K562 (cell line): ENCODE data around the gene RAB31. TPM values are rescaled to one million over a fixed set of nuclear protein-coding genes. Genes with fewer than 3 reads are reported as not detected.

Source experiments
- ADNP ChIP-seq: fragments of 200-800 bp; sonication (Bioruptor generic); IDR thresholded peaks from 2 replicates; pipeline ENCODE4 v1.6.1; 2016; ENCODE audit warnings: missing genetic modification characterization, missing compliant biosample characterization
- ARID2 ChIP-seq: fragments of 450-650 bp; IDR thresholded peaks from 2 replicates; pipeline ENCODE4 v1.6.1; 2017; ENCODE audit warnings: antibody characterized with exemption, mild to moderate bottlenecking
- ATF4 ChIP-seq: fragments of 450-650 bp; formaldehyde crosslinking; IDR thresholded peaks from 2 replicates; pipeline ENCODE4 v1.4.0; 2022; ENCODE audit warnings: mild to moderate bottlenecking, moderate library complexity
- CREM ChIP-seq: IDR thresholded peaks from 2 replicates; pipeline ENCODE4 v1.6.1; 2014; ENCODE audit warnings: antibody characterized with exemption, low read depth
- DACH1 ChIP-seq: fragments of 450-650 bp; IDR thresholded peaks from 2 replicates; pipeline ENCODE4 v1.6.1; 2018; ENCODE audit not compliant: partially characterized antibody
- E2F3 ChIP-seq: fragments of 250-450 bp; sonication (Bioruptor Pico); IDR thresholded peaks from 2 replicates; pipeline ENCODE4 v1.4.0; 2020; ENCODE audit warnings: mild to moderate bottlenecking
- ESRRB ChIP-seq: fragments of 250-450 bp; sonication (Bioruptor Pico); IDR thresholded peaks from 2 replicates; pipeline ENCODE4 v1.5.0; 2020; ENCODE audit warnings: mild to moderate bottlenecking, moderate library complexity, borderline replicate concordance
- FOXA3 ChIP-seq, 2 experiments: fragments of 450-650 bp in 1 of 2; sonication (generic) in 1 of 2; formaldehyde crosslinking; IDR thresholded peaks in 1 of 2; conservative IDR thresholded peaks in 1 of 2; 2 replicates each; pipeline versions ENCODE4 v1.4.0 to v1.8.0; 2020 to 2022; ENCODE audit warnings: mild to moderate bottlenecking in 2 of 2, missing genetic modification reagents in 1 of 2
- FOXK2 ChIP-seq, 2 experiments: fragments of 450-650 bp; IDR thresholded peaks in 1 of 2; conservative IDR thresholded peaks in 1 of 2; 2 replicates each; pipeline ENCODE4 v1.6.1; 2016; ENCODE audit warnings: low read depth in 2 of 2, mild to moderate bottlenecking in 1 of 2
- GTF3C2 ChIP-seq: IDR thresholded peaks from 3 replicates; pipeline ENCODE4 v1.6.1; 2011; ENCODE audit warnings: borderline replicate concordance, mild to moderate bottlenecking, moderate library complexity; ENCODE audit not compliant: insufficient read length; ENCODE audit errors: extremely low read depth
- HDAC8 ChIP-seq: fragments of 450-650 bp; IDR thresholded peaks from 2 replicates; pipeline ENCODE4 v1.6.1; 2016; ENCODE audit warnings: mild to moderate bottlenecking, missing genetic modification characterization, moderate library complexity, missing compliant biosample characterization
- HNRNPH1 ChIP-seq: fragments of 200-400 bp; formaldehyde crosslinking; optimal IDR thresholded peaks from 2 replicates; pipeline ENCODE3; 2017; ENCODE audit warnings: low read depth, mild to moderate bottlenecking, low read length, moderate library complexity
- IRF9 ChIP-seq: fragments of 450-650 bp; IDR thresholded peaks from 2 replicates; pipeline ENCODE4 v1.6.1; 2016; ENCODE audit warnings: missing biosample characterization, missing genetic modification characterization
- KDM5B ChIP-seq: fragments of 200-600 bp; sonication (generic); IDR thresholded peaks from 2 replicates; pipeline ENCODE4 v1.6.1; 2012; ENCODE audit warnings: low read depth, mild to moderate bottlenecking, moderate library complexity, low read length, control low read depth, inconsistent platforms; ENCODE audit not compliant: insufficient replicate concordance
- MCM5 ChIP-seq: fragments of 450-650 bp; IDR thresholded peaks from 2 replicates; pipeline ENCODE4 v1.6.1; 2016; ENCODE audit warnings: low read depth
- MED1 ChIP-seq: sonication (generic); formaldehyde crosslinking; IDR thresholded peaks from 2 replicates; pipeline ENCODE4 v1.8.1; 2023; ENCODE audit warnings: missing genetic modification reagents, borderline replicate concordance
- POLR2A ChIP-seq: fragments of 450-650 bp; conservative IDR thresholded peaks from 2 replicates; pipeline ENCODE4 v1.6.1; 2016
- SREBF1 ChIP-seq: fragments of 150-350 bp; IDR thresholded peaks from 2 replicates; pipeline ENCODE4 v1.6.1; 2014; ENCODE audit warnings: antibody characterized with exemption, low read depth, low read length, borderline replicate concordance
- THRB ChIP-seq: fragments of 450-650 bp; formaldehyde crosslinking; conservative IDR thresholded peaks from 2 replicates; pipeline ENCODE4 v1.4.0; 2022; ENCODE audit warnings: mild to moderate bottlenecking, missing genetic modification characterization
- U2AF1 ChIP-seq: fragments of 200-400 bp; formaldehyde crosslinking; optimal IDR thresholded peaks from 2 replicates; pipeline ENCODE3; 2017; ENCODE audit warnings: mild to moderate bottlenecking, low read depth, low read length, moderate library complexity
- WHSC1 ChIP-seq: IDR thresholded peaks from one replicate; pipeline ENCODE4 v1.6.1; 2012; ENCODE audit warnings: low read length, control low read depth, inconsistent platforms
- ZNF23 ChIP-seq: fragments of 250-450 bp; sonication (Bioruptor Pico); IDR thresholded peaks from 2 replicates; pipeline ENCODE4 v1.4.0; 2020; ENCODE audit warnings: mild to moderate bottlenecking
- ZNF354B ChIP-seq: fragments of 250-450 bp; sonication (Bioruptor Pico); IDR thresholded peaks from 2 replicates; pipeline ENCODE4 v1.4.0; 2020
- polyA plus RNA-seq, 8 experiments: library from polyadenylated mRNA; depleted of rRNA in 4 of 8; stranded (reverse) in 5 of 8; unstranded in 3 of 8; fragments of >200 nt; fragmentation: Nextera tagmentation in 2 of 8; fragmentation: Illumina TruSeq in 1 of 8; extraction: Ambion mirVana in 2 of 8; extraction: Trizol in 1 of 8; gene quantifications; 2 replicates each; pipeline versions ENCODE4 v1.2.1 to v1.2.3, GENCODE V29; 2011 to 2014; ENCODE audit warnings: inconsistent platforms in 1 of 8, missing spikeins in 1 of 8
- total RNA-seq, 7 experiments: library from RNA; depleted of rRNA in 6 of 7; stranded (reverse); fragments of >200 nt in 6 of 7; fragmentation: Illumina TruSeq in 2 of 7; extraction: Trizol in 2 of 7; gene quantifications; 2 replicates each; pipeline versions ENCODE4 v1.2.1 to v1.2.3, GENCODE V29; 2011 to 2021; ENCODE audit warnings: low replicate concordance in 1 of 7
- TF ChIP-seq, protein P1 (sequence below): sonication (generic); formaldehyde crosslinking; IDR thresholded peaks from 2 replicates; pipeline ENCODE4 v1.8.0; 2022; ENCODE audit warnings: missing genetic modification reagents, mild to moderate bottlenecking, borderline replicate concordance

RAB31 gene
- total and polyA plus RNA-seq, 9 of the 15 experiments (the other 6 are each of a cell fraction or from before 2014, with no cell fraction given) = 20.7 to 70.4 (median 41.3) TPM

DNA sequence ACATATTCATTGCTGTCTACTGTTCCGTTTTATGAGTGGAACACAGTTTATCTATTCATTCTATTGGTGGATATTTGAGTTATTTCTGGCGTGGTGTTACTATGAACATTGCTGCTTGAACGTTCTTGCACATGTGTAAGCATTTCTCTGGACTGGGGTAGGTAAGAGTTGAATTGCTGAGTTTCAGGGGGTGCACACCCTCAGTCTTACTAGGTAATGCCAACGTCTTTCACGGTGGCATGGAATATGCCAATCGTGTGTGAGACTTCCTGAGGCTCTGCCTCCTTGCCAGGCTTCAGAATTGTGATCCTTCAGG, 121.3 kb downstream of the RAB31 start (continued):
- TF ChIP-seq GTF3C2 (no peak), DACH1 (no peak), WHSC1 (no peak), MCM5 (no peak), SREBF1 (0 out of 2 replicates have a peak, but pooled peaks have one; percentile 22), ADNP (tag) (no peak), ATF4 (CRISPR knock-in tag) (no peak), CREM (no peak), ARID2 (no peak), FOXK2 (conservative IDR thresholded peaks at IDR 0.05 in 1 of 2, IDR thresholded peaks at IDR 0.05 in 1 of 2; ENCODE audit: low read depth in 2 of 2) (0 out of 4 replicates have a peak, but pooled peaks of 1 of the 2 experiments have one; percentile 0), KDM5B (no peak), MED1 (CRISPR knock-in tag) (no peak), ZNF23 (CRISPR knock-in tag) (no peak), HDAC8 (tag) (no peak), THRB (no peak), IRF9 (tag) (no peak), ESRRB (no peak), E2F3 (CRISPR knock-in tag) (0 out of 2 replicates have a peak, but pooled peaks have one; percentile 29), POLR2A (no peak), U2AF1 (no peak), FOXA3 (CRISPR knock-in tag; conservative IDR thresholded peaks at IDR 0.05 in 1 of 2, IDR thresholded peaks at IDR 0.05 in 1 of 2) (no peak), HNRNPH1 (no peak), ZNF354B (CRISPR knock-in tag) (no peak)
- TF ChIP-seq, protein P1, sequence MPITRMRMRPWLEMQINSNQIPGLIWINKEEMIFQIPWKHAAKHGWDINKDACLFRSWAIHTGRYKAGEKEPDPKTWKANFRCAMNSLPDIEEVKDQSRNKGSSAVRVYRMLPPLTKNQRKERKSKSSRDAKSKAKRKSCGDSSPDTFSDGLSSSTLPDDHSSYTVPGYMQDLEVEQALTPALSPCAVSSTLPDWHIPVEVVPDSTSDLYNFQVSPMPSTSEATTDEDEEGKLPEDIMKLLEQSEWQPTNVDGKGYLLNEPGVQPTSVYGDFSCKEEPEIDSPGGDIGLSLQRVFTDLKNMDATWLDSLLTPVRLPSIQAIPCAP (CRISPR knock-in tag) = no peak
